ENCODE results near the gene SNX20. TPM values are rescaled to one million over a fixed set of nuclear protein-coding genes. Genes with fewer than 3 reads are reported as not detected.
A peak's percentile ranks its signal among the peaks of the same experiment; 100 is the strongest.

The SNX20 gene, protein sequence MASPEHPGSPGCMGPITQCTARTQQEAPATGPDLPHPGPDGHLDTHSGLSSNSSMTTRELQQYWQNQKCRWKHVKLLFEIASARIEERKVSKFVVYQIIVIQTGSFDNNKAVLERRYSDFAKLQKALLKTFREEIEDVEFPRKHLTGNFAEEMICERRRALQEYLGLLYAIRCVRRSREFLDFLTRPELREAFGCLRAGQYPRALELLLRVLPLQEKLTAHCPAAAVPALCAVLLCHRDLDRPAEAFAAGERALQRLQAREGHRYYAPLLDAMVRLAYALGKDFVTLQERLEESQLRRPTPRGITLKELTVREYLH
- total RNA-seq: 10 to 100 TPM; 25.8 to 26.0 TPM

DNA sequence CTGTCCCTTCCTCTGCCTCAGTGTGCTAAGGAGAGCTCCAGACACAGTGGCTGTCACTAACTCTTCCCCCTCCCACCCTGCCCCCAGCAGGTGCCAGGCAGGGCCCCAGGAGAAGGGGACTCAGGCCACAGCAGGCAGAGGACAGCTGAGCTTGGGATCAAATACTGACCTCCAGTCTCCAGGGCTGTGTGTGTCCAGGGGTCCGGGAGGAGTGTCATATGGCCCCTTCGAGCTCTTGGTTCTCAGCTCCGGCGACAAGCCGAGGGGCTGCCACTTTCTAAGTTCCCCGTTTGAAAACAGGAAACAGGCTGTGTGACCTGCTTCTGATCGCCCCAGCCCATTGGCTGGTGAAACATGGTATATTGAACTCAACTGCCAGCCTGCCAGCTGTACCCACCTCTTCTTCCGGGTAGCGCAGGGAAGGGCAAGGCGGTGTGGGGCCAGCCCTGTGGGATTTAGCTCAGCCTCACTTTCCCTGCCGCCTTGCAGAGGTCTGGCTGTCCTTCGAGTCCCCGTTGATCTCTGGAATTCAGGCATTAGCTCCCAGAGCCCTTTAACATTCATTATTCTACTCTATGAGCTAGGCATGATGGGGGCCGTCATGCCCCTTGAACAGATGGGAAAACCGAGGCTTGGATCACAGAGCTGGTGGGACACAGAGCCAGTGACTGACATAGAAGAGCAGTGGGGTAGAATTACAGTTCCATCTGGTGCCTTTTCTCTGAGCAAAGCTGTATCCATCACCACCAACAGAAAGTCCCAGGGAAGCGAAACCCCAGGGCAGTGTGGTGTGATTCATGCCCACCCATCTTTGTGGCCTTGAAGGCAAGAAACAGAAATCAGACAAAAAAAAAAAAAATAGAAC lies at the start of gene SNX20:
TSS of gene SNX20 (minus strand) at position 292 of the 865 bp plus-strand sequence. CDS start 3,786 bp downstream, outside the sequence.
- Mint-ChIP-seq H3K4me3 (peak within 1 kb of the TSS; percentile 83), H3K4me1 (peaks cover 77% of the 10 kb centered on the region), H3K27me3 (no peaks in the 10 kb centered on the region), H3K27ac (peak within 1 kb of the TSS; percentile 89), H3K36me3 (peaks cover 23% of the 10 kb centered on the region), H3K9me3 (no peaks in the 10 kb centered on the region)
- peak; percentile 55 for DNase-seq

DNA sequence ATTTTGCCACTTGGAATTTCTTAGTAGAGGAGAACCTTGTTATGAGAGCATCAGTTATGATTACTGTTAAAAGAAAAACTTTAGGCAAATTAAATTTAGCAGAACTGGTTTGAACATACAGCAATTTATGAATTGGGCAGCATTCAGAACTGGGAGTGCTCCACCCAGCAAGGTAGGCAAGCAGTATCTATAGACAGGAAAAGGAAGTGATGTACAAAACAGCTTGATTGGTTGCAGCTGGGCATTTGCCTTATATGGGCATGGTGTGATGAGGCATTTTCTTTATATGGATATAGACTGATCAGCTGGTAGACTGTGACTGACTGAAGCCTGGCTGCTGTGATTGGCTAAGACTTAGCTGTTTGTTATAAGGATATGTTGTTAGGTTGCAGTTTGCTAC lies 43.2 kb upstream of the SNX20 start:
- Mint-ChIP-seq H3K36me3 (peaks cover 6% of the 10 kb centered on the region), H3K4me3 (no peak overlapping the region), H3K4me1 (peaks cover 15% of the 10 kb centered on the region), H3K9me3 (peaks cover 14% of the 10 kb centered on the region), H3K27me3 (no peaks in the 10 kb centered on the region), H3K27ac (no peak overlapping the region)
- DNase-seq: no peak

DNA sequence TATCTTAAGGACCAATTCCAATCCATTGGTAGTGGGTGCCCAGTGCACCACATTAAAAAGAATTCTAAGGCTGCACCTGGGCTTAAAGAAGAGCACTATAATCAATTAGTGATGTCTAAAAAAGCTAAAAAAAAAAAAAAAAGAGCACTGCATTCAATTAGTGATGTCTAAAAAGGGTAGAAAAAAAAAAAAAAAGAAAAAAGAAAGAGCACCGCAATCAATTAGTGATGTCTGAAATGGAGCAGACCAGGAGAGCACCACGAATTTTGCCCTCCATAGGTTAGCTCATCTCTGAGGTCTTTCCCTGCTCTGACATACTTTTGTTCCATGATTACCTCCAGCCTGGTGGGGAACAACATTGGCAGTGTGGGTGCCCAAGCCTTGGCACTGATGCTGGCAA lies 41.8 kb upstream of the SNX20 start:
- H3K9me3 Mint-ChIP-seq: peaks cover 11% of the 10 kb centered on the region
- peaks cover 15% of the 10 kb centered on the region for H3K4me1 Mint-ChIP-seq
- H3K36me3 Mint-ChIP-seq: peaks cover 6% of the 10 kb centered on the region
- H3K27ac Mint-ChIP-seq: no peak overlapping the region
- no peak overlapping the region for H3K4me3 Mint-ChIP-seq
- DNase-seq: no peak
- H3K27me3 Mint-ChIP-seq: no peaks in the 10 kb centered on the region

DNA sequence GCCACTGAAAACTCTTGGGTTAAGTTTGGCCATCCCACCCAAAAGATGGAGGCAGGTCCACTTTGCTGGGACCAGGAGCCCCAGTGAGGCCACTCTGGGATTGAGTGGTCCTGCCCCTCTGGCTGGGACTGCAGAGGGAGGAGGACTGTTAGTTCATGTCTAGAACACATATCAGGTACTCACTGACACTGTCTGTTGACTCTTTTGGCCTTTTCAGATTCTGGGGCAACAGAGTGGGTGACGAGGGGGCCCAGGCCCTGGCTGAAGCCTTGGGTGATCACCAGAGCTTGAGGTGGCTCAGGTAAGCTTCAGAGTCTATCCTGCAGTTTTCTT lies 41.3 kb upstream of the SNX20 start:
- DNase-seq: no peak
- Mint-ChIP-seq H3K27me3 (no peaks in the 10 kb centered on the region), H3K4me1 (peaks cover 15% of the 10 kb centered on the region), H3K27ac (no peak overlapping the region), H3K9me3 (peaks cover 11% of the 10 kb centered on the region), H3K36me3 (peaks cover 6% of the 10 kb centered on the region), H3K4me3 (no peak overlapping the region)

DNA sequence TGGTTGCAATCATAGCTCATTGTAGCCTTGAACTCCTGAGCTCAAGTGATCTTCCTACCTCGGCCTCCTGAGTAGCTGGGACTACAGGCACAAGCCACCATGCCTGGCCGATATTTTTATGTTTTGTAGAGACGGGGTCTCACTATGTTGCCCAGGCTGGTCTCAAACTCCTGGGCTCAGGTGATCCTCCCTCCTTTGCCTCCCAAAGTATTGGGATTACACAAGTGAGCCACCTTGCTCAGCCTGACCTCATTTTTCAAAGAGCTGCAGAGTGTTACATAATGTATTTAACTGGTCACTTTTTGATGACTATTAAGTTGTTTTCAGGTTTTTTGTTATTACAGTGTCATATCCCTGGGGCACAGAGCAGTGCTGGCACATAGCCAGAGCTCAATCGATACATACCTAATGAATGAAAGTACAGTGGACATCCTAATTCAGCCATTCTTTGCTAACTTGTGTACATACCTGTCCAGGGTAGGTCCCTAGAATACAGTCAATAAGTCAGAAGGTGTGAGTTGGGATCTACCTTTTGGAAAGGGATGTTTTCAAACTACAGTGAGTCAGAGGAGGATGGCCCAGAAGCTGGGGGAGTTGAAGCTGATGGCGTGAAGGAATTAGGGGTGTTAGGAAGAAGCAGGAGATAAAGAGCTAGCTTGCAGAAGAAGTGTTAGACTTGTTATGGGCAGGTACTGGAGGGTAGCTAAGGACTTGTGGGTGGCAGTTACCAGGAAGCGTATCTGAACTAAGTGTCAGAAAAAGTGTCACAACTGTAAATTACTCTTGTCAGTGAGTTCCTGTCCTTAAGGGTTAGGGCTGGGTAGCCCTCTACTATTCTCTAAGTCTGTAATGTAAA lies 40.7 kb upstream of the SNX20 start:
- no peak for DNase-seq
- Mint-ChIP-seq H3K36me3 (peaks cover 6% of the 10 kb centered on the region), H3K4me1 (peaks cover 15% of the 10 kb centered on the region), H3K9me3 (peaks cover 11% of the 10 kb centered on the region), H3K27ac (no peak overlapping the region), H3K27me3 (no peaks in the 10 kb centered on the region), H3K4me3 (no peak overlapping the region)

DNA sequence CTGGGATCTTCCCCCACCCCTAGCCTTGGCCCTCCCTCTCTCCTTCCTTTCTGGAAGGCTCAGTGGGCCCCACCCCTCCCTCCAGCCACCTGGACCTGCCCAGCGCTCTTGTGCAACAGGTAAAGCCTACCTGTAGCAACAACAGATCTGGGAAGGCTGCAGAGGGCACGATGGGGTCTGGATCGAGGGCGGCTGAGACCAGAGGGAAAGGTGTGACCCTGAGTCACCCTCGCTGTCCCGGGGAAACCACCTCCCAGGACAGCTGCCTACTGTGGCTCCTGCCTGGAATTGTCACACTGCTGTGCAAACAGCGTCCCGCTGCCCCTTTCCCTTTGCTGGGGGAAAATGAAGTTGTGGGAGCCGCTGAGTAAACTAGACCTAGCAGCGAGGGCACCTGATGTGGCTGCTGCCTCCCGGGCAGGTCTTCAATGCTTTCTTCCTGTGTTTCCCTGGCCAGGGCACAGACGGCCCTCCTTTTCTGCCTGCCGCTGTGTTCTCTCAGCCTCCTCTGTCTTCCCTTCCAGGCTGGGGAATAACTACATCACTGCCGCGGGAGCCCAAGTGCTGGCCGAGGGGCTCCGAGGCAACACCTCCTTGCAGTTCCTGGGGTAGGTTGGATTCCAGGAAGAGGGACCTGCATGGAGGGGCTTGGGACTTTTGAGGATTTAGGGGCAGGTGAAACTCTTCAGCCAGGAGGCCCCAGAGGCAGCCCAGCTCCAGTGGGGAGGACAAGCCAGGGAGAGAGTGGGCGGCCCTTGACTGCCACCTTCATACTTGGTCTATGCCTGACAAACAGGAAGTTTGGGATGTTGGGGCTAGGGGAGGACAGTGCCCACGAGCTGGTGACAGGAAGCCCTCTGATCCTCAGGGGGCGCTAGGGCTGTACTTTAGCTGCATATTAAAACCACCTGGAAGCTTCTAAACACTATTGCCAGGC lies 38.6 kb upstream of the SNX20 start:
- H3K4me3 Mint-ChIP-seq: no peak overlapping the region
- peaks cover 8% of the 10 kb centered on the region for H3K9me3 Mint-ChIP-seq
- H3K27me3 Mint-ChIP-seq: no peaks in the 10 kb centered on the region
- peak; percentile 8 for DNase-seq
- peaks cover 15% of the 10 kb centered on the region for H3K4me1 Mint-ChIP-seq
- H3K36me3 Mint-ChIP-seq: peaks cover 6% of the 10 kb centered on the region
- no peak overlapping the region for H3K27ac Mint-ChIP-seq

DNA sequence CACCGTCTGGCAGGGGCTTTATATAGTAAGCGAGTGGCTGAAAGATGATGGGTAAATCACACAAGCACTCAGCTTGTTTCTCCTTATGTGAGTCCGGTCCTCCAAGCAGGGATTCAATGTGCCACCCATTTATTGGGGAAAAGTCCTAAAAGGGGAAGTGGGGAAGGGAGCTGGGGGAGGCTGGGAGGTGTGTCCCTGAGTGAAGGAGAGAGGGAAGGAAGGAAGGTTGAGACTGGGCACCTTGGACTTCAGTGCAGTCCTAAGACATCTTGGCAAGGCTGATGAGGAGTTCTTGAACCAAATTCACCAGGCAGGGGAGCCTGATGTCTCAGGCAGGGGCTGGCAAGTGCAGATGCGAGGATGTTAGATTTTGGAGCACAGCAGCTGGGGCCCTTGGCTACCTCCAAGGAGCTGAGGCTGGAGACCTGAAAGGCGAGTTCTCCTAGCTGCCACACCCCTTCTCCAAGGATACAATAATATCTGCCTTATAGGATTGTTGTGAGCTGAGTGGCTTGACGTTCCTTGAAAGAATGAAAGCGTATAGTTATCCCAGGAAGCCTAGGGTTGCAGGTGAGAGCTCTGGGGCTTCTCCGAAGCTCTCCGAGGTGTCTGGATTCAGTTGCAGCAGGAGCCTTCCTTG lies 37.8 kb upstream of the SNX20 start:
- Mint-ChIP-seq H3K27ac (no peak overlapping the region), H3K4me3 (no peak overlapping the region), H3K27me3 (no peaks in the 10 kb centered on the region), H3K9me3 (peaks cover 2% of the 10 kb centered on the region), H3K4me1 (peaks cover 13% of the 10 kb centered on the region), H3K36me3 (peaks cover 2% of the 10 kb centered on the region)
- no peak for DNase-seq

DNA sequence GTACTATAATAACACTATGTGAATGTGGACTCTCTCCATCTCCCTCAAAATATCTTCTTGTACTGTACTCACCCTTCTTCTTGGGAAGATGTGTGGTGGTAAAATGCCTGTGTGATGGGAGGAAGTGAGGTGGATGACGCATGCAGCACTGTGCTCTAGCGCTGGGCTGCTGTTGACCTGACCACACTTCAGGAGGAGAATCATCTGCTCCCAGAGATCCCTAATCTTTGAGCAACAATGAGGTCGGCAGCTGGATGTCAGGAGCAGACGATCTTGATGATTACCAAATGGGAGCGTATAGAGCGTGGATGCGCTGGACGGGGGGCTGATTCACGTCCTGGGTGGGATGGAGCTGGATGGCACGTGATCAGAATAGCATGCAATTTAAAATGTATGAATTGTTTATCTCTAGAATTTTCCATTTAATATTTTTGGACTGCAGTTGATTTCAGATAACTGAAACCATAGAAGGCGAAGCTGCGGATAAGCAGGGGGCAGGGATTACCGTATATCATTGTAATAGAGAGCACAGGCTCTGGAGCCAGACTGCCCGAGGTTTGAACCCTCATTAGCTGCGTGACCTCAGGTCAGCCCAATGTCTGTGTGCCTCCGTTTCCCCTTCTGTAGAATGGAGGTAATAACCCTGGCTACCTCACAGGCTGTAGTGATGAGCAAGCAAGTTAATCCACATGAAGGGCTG lies 37.1 kb upstream of the SNX20 start:
- Mint-ChIP-seq H3K4me3 (no peak overlapping the region), H3K4me1 (peaks cover 13% of the 10 kb centered on the region), H3K27me3 (no peaks in the 10 kb centered on the region), H3K27ac (no peak overlapping the region), H3K9me3 (no peaks in the 10 kb centered on the region), H3K36me3 (no peaks in the 10 kb centered on the region)
- DNase-seq: no peak

DNA sequence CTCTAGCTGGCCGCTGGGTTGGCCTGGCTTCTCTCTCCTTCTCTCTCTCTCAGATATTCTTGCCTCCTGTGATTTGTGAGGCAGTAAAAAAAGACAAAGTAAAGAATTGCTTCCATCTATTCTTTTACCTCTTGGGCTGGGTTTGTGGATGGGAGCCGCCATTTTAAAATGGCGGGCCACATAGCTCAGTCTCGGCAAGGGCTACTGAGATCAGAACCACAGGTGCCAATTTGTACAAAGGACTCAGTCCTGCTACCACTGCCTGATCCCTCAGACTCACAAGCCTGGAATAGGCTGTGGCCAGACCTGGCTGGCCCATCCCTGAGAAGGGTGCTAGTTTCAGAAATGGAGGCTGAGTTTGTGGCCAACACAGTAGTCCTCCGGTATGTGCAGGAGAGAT lies 36.4 kb upstream of the SNX20 start:
- Mint-ChIP-seq H3K27ac (no peak overlapping the region), H3K4me1 (peaks cover 13% of the 10 kb centered on the region), H3K27me3 (no peaks in the 10 kb centered on the region), H3K4me3 (no peak overlapping the region), H3K36me3 (no peaks in the 10 kb centered on the region), H3K9me3 (no peaks in the 10 kb centered on the region)
- DNase-seq: no peak

DNA sequence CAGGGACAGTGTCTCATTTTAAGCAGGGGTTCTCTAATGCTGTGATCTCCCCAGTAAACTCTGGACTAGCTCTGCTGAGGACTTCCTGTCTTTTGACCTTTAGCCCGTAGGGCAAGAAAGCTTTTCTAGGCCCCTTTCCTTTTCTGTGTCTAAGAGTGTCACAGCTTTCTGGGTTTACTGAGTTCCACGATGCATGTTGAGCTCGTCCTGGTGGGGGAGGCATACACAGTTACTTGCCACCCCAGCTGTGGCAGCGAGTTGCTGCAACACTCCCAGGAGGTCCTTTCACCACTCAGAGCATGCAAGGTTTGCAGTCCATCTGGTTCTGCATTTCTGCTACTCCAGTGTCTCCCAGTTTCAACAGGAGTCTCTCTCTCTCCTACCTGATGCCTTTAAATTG lies 36.0 kb upstream of the SNX20 start:
- Mint-ChIP-seq H3K27ac (no peak overlapping the region), H3K9me3 (no peaks in the 10 kb centered on the region), H3K4me3 (no peak overlapping the region), H3K4me1 (peaks cover 12% of the 10 kb centered on the region), H3K27me3 (no peaks in the 10 kb centered on the region), H3K36me3 (no peaks in the 10 kb centered on the region)
- DNase-seq: no peak

DNA sequence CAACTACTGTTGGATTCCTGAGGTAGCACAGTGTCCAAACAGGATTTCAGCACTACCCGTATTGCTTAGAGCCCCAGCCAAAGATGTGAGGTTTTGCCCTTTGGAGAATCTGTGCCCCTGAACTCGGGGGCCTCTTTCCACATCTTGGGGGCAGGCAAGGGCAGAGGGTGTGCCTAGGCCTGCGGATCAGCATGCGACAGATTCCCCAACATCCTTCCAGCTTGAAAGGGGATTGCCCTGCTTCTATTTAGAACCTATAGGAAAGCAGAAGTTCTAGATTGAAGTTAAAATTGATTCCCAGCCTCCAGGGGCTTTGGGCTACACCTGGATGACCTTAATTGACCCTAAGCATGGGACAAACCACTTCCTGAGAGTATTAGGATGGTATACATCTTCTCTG lies 31.8 kb upstream of the SNX20 start:
- H3K27ac Mint-ChIP-seq: no peak overlapping the region
- peaks cover 17% of the 10 kb centered on the region for H3K4me1 Mint-ChIP-seq
- no peaks in the 10 kb centered on the region for H3K36me3 Mint-ChIP-seq
- H3K4me3 Mint-ChIP-seq: no peak overlapping the region
- no peak for DNase-seq
- no peaks in the 10 kb centered on the region for H3K9me3 Mint-ChIP-seq
- no peaks in the 10 kb centered on the region for H3K27me3 Mint-ChIP-seq

DNA sequence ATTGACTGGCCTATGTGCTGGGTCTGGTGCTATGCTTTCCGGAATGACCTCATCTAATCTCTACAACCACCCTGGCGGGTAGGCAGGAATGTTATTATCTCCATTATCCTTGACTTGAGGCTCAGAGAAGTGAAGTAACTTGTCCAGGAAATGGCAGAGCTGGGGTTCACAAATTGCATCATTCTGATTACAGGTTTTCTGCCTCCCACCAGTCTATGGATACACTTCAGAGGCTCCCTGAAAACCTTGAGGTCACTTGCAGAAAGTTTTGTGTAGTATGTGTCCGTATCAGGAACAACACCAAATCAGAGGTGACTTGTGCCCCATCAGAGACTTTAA lies 31.4 kb upstream of the SNX20 start:
- Mint-ChIP-seq H3K4me3 (no peak overlapping the region), H3K36me3 (peaks cover under 1% of the 10 kb centered on the region), H3K27me3 (no peaks in the 10 kb centered on the region), H3K9me3 (no peaks in the 10 kb centered on the region), H3K4me1 (peaks cover 21% of the 10 kb centered on the region), H3K27ac (no peak overlapping the region)
- no peak for DNase-seq

DNA sequence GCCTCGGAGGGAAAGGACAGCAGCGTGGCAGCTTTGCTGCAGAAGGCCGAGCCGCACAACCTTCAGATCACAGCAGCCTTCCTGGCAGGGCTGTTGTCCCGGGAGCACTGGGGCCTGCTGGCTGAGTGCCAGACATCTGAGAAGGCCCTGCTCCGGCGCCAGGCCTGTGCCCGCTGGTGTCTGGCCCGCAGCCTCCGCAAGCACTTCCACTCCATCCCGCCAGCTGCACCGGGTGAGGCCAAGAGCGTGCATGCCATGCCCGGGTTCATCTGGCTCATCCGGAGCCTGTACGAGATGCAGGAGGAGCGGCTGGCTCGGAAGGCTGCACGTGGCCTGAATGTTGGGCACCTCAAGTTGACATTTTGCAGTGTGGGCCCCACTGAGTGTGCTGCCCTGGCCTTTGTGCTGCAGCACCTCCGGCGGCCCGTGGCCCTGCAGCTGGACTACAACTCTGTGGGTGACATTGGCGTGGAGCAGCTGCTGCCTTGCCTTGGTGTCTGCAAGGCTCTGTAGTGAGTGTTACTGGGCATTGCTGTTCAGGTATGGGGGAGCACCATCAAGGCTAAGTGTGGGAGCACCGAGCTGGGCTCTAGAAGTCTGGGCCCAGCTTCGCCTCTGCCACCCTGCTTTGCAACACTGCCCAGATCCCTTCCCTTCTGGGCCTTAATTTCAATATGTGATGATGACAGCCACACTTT lies 30.9 kb upstream of the SNX20 start:
- DNase-seq: no peak
- peaks cover 26% of the 10 kb centered on the region for H3K4me1 Mint-ChIP-seq
- peaks cover 2% of the 10 kb centered on the region for H3K36me3 Mint-ChIP-seq
- H3K27me3 Mint-ChIP-seq: no peaks in the 10 kb centered on the region
- H3K4me3 Mint-ChIP-seq: no peak overlapping the region
- H3K9me3 Mint-ChIP-seq: no peaks in the 10 kb centered on the region
- no peak overlapping the region for H3K27ac Mint-ChIP-seq

Data from activated naive CD8-positive, alpha-beta T cell treated with anti-CD3 and anti-CD28 coated beads for 36 hours (primary cell).